GM19372 (cell line): Measurements from ENCODE around the gene CENPX.

ENCODE experiments used
- ATAC-seq: cut with Tn5 transposase; IDR thresholded peaks from one replicate; pipeline ENCODE4 v1.9.1; 2021; ENCODE audit warnings: mild to moderate bottlenecking, low read depth, moderate library complexity; ENCODE audit not compliant: unreplicated experiment

The CENPX gene

DNA sequence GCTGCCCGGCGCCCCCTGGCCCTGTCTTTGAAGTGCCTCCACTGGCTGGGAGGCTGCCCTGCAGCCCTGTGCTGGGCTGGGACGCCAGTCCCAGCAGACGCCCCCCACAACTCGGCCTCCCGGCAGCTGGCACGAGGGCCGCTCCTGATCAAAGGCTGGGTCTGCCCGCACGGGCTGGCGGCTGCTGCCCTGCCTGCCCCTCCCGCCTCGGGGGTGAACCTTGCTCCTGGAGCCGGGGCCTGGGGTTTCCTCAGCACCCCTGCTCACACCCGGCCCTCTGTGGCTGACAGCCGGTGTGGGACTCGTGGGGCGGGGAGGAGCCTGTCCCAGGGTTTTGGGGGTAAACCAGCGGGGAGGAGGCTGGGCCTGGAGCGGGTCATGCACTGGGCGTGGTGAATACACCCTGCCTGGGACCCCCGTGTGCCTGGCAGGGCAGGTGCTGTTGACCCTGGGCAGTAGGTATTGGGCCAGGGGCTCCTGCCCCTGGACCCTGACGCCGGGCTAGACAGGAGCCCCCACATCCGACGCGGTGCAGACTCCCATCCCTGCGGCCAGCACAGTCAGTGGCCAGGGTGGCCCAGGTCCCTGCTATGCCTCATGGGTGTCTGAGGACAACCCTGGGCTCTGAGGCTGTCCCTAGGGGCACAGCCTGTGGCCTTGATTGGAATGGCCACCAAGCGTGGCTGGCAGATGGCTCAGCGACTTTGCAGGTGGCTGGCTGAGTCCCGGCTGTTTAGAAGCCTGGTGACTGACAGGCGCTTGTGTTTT is 21.7 kb downstream of the CENPX start:
- no peak for ATAC-seq

DNA sequence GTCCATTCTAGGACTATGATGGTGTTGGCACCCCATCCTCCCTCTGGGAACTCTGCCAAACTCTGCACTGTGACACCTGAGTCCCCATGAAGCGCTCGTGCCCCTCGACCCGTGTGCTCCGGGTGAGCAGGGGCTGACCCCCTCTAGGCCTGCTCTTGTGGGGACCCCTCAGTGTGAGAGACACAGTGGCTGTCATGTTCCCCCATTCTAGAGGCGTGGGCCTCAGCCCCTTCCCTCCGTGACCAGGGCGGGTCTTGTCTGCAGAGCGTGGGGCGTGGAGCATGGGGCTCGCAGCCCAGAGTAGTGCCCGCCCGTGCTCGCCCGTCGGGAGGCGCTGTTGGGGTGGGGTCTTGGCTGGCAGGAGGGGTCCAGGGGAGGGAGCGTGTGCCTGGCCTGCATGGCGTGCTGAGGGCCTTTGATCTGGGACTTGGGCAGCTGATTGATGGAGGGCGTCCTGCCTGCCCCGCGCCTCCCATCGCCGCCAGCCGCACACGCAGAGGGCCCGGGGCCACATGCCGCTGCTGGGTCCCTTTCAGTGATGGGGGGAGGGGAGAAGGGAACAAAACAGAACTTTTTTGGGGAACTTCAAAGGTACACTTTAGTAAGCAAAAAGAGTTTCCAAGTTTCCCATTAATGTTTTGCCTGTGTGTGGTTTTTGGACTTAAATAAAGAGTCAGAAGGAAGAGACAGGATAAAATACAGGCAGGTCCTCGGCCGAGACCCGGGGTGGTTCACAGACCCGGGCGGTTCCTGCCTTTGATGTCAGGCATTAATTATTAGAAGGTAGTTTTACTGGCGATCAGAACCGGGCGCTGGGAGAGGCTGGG is 22.5 kb downstream of the CENPX start:
- no peak for ATAC-seq

DNA sequence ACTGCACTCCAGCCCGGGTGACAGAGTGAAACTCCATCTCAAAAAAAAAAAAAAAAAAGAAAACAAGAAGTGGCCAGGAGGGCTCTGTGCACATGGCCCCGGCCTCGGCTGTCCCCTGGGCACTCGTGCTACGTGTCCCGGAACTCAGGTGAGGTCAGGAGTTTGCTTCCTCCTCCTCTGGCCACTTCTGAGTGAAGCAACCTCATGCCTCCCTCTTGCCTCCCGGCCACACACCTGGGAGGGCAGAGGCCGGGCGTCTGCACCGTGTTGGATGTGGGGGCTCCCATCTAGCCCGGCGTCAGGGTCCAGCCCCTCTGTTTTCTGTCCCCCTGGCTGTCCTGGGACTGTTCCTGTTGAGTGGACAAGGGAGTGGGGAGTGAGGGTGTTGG is 23.1 kb downstream of the CENPX start:
- ATAC-seq = no peak

DNA sequence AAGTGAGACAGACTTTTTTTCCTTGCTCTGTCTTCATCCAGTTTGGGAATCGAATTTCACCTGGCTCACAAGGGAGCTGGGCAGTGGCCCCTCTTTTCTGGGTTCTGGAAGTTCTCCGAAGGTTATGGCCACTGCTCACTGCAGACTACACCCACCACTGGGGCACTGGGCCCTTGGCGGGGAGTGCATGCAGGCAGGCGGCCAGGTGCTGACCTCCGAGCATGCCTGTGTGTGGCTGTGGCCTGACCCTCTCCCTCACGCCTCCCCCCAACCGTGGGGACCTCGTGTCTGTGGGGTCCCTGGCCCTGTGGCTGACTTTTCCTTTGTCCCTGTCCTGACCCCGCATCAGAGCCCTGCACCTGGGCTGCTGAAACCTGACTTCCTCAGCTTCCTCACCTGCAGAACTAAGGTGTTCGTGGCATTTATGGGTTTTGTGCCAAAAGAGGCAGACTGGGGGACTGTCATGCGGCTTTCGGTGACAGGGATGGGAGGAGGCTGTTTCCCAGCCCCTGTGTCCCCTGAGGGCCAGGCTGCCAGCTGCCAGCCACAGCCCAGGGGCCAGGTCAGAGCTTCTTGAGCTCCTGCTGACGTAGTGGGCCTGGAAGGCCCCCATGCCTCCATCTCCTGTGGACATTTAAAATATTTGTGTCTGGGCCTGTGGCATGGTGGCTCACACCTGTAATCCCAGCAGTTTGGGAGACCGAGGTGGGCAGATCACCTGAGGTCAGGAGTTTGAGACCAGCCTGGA is 23.8 kb downstream of the CENPX start:
- no peak for ATAC-seq

DNA sequence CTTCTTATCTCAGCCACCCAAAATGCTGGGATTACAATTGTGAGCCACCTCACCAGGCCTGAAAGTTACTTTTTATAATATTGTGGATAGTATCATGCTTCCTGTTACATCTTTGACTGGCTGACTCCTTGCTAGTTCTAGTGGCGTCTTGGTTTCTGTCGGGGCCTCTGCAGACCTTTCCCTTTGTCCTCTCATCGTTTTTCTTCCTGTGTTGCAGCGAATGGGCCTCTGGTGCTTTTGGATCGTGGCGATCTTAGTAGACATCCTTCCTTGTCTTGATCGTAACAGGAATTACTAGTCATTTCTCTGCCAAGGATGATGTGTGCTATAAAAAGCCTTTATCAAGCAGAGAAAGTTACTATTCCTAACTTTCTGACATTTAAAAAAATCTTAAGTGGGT is 24.5 kb downstream of the CENPX start:
- ATAC-seq = no peak

DNA sequence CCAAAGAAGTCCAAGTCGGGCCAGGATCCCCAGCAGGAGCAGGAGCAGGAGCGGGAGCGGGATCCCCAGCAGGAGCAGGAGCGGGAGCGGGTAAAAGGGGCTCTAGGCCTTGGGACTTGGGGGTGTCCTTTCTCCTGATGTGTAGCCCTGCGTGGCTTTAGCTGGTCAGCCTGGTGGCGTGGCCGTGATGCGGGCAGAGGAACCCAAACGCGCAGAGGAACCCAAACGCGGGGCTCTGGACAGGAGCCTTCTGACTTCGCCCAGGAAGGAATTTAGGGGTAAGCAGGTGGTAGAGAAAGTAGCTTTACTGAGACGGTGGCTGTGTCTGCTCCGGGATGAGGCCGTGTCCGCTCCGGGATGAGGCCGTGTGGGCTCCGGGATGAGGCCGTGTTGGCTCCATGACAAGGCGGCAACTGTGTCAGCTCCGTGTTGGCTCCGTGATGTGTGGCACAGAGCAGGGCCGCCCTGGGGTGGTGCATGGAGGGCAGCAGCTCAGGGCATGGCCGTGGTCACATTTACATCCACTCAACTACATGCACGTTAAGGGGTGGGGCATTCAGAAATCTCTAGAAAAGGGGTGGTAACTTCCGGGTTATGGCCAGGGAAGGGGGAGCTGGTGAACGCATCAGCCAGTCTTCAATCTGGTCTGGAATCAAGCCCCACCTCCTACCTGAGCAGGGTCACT is 25.8 kb downstream of the CENPX start:
- ATAC-seq = no peak

DNA sequence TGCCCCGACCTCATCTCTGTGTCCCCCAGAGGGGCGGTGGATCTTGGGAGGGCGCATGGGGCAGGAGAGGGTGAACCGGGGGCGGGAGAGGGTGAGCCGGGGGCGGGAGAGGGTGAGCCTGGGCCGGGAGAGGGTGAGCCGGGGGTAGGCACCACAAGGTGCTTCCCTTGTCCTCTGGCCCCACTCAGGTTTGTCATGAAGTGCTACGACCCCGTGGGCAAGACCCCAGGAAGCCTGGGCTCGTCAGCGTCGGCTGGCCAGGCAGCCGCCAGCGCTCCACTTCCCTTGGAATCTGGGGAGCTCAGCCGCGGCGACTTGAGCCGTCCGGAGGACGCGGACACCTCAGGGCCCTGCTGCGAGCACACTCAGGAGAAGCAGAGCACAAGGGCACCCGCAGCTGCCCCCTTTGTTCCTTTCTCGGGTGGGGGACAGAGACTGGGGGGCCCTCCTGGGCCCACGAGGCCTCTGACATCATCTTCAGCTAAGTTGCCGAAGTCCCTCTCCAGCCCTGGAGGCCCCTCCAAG is 26.4 kb downstream of the CENPX start:
- ATAC-seq = no peak

DNA sequence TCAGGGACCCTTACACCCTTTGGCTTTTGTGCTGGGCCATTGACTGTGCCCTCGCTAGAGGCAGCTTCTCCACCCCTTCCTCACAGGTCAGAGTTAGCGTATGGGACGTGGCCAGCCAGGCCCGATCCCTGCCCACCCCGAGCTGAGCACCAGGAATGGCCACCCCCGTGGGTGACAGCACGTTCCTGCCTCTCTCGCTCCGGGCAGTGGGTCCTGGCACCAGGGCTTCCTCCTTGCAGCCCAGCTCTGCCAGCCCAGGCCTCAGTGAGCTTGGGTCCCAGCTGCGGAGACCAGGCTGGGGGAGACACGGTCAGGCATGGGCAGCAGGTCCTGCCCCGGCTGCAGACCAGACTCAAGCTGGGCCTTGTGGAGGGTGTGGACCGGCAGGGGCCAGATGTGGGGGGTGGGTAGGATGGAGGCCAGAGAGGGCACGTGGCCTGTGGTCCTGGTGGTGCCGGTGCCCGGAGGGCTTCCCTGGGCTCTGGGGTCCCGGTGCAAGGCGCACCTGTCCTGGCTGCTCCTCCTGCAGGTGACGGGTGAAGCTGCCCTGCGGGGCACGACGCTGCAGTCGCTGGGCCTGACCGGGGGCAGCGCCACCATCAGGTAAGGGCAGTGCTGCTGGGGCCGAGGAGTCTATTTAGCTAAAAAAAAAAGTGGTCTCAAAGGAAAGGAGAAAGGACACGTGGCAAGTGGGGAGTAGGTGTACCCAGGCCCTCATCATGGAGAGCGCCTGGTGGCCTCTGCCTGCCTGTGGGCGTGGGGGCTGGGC is 27.0 kb downstream of the CENPX start:
- no peak for ATAC-seq

DNA sequence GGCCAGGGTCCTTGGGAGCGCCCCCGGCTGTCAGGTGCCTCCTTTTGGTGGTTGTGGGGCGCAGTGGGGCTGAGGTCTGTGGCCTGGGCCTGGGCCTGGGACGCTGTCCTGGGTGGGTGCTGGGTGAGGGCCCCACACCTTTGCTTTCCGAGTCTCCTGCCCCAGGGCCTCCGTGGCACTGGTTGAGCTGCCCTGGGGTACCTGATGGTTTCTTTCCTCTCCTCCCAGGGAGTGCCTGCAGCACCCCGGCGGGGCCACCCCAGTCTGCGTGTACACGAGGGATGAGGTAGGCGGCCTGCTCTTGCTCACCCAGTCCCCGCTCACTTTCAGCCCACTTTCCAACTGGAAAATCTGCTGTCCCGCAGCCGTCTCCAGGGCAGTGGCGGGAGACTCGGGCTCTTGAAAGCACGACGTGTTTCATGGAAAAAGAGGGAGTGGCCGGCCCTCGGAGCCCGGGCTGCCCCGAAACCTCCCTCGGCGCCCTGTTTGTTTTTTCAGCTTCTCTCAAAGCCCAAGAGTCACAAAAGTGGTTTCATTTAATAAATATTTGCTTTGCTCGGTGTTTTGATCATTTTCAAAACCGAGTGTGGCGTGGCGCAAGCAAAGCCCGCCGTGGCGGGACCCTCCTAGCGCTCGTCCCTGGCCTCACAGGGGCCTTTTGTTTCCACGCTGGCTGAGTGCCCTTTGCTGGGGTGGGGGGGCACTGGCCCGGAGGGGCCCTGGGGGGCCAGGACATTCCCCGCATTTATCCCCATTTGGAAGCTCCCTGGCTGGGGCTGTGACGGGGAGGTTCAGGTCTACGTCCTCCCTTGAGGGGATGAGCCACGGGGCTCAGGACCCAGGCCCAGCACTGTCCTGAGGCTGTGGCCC is 27.9 kb downstream of the CENPX start:
- ATAC-seq = no peak

DNA sequence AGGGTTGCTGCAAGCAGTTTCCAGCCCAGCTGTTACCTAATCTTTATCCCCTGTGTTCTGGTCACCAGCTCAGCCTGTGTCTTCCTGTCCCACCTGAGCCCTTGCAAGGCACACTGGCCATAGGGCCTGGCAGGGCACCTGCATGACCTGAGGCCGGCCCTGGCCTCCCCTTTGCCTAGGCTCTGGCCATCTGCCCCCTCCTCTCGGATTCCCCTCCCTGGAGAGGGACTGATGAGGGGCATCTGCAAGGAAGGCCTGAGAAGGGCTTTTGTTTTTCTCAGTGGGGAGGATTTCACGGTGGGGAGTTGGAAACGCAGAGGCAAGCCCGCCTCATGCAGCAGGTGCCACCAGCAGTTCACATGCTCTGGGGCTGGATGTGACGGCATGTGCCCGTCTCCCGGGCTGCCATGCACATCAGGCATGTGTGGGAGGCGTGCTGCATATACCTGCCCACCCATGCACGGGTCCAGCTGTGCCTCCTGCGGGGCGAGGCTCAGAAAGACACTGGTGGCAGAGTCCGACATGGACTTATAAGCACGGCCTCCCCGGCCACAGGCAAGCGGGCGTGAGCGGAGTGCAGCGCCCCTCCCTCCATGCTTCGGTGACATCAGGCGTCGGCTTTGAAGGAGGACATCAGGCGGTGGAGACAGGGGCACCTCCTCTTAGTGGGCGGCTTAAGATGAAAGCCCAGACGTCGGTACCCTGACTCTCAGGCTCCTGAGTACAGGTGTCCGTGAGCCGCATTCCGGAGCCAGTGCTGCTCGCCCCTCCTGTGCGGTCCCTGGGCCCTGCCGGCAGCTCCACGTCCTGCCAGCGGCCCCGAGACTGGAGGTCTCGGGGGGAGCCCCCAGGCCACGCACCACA is 28.7 kb downstream of the CENPX start:
- no peak for ATAC-seq

DNA sequence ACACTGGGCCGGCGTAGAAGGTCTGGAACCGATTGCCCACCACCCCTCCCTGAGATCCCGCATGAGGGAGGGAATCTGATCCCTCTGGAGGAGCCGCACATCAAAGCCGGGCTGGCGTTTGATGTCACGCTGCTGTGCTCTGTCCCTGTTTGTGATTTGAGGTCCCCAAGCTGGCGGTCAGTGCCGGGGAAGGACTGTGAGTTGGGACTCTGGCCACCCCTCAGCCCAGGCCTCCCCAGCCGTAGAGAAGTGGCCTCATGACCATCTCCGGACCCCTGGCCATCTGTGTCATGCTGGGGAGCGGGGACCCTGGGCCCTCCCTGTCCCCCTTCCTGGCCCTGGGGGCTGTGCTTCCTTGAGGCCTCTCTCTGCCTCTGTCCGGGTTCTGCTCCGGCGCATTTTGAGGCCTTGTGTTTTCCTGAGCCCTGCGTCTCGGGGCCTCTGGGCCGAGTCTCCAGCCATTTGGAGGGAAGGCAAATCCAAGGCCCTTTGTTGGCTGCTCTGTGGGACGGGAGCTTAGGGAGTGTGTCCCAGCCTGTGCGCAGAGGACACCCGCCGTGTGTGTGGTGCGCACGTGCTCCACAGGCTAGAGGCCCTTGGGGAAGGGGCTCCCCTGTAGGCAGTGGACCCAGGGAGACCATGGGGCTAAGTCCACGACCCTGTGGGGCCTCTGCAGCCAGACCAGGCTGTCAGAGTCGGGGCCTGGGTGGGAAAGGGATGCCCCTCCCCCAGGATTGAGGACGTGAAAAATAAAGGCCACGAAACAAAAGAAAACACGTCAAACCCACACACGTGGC is 30.2 kb downstream of the CENPX start:
- no peak for ATAC-seq

DNA sequence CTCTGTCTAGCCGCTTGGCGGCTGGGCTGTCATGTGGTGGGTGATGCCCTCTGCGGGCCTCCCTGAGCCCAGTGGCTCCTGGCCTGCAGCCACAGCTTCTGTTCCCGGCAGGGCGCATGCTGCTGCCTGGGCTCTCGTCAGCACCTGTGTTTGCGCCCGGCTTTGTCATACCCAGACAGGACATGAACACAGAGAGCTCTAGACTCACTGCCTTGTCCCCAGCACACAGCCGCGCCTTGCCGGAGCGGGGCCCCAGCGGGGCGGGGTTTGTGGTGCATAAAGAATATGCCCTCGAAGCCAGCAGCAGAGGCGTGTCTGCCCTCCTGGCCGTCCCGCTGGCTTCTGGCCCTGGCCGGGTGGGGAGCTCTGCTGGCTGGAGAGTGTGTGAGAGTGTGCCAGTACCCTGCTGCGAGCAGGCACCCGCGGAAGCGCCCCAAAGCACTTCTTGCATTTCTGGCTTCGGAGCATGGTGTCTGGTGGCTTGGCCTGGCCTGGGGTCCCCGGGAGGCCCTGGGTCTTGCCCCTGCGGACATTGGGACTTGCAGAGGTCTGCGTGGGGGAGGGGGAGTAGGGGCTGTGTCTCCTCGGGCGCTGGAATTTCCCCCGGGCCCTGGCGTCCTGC is 30.9 kb downstream of the CENPX start:
- no peak for ATAC-seq

DNA sequence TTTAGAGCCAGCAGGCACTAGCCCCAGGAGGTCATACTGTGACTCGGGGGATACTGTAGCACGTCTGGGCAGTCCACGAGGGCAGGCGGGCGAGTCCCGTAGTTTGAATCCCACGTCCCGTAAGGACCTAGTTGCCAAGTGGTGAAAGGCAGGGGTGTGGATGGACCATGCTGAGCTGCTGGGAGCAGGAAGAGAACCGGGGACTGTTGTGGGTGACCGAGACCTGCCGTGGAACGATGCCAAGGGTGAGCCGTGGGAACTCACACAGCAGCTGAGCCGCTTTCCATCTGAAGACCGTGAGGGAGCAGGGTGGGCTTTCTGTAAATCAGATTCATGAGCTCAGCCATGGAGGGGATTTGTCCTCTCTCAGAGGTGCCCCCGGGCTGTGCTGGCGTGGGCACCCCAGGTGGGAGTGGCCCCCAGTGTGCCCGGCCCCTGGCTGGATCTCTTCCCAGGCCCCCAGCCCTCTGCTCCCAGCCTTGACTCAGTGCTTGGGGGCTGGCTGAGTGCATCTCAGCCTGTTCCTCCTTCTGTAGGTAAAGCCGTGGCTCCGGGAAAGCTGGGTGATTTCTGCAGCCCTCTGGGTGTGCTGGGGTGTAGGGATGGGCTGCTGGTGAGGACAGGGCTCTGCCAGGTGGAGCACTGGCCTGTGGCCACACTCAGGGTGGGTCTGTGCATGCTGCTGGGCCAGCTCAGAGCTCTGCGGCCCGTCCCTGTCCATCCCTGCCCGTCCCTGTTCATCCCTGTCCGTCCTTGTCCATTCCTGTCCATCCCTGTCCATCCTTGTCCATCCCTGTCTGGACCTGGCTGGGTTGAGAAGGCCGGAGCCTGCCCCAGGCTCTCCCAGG is 31.6 kb downstream of the CENPX start:
- ATAC-seq = no peak

DNA sequence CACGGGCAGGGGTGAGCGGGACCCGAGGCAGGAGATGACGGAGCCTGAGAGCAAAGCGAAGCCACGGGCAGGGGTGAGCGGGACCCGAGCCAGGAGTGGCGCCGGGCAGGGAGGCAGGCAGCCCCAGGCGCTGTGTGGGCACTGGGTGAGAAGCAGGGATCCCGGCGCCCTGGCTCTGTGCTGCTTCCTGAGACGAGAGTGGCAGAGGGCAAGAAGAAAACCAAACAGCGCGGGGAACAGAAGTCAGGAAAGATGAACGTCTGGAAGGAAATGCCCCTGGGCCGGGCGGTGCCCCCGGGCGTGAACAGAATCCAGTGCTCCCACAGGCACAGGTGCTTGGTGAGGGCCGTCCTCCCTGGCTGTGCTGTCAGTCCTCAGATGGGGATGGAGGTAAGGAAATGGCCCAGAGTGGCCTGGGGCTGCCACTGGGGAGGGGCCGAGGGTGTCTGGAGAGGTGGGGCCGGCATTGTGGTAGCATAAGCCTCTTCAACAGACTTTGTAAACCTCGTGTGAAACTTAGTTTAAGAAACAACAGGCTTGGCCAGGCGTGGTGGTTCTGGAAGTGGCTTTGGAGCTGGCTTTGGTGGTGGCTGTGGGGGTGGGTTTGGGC is 35.4 kb downstream of the CENPX start:
- no peak for ATAC-seq

DNA sequence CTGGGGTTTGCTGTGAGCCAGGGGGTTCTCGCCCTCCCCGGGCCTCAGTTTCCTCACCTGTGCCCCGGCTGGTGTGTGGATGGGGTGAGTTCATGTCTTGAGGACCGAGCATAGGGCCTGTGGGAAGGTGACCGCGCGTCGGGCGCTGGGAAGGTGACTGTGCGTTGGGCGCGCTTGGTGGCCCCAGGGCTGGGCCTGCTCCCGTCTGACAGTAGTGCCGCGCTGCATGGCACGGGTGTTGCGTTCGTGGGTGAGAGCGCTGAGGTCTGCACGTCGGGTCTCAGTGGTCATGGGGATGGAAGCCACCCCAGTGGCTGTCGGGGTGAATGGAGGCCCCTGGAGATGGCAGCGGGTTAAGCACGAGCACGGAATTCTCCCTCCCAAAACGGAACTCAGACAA is 36.1 kb downstream of the CENPX start:
- no peak for ATAC-seq
